ENCODE results near the gene PLEKHA6.

Gene PLEKHA6, protein sequence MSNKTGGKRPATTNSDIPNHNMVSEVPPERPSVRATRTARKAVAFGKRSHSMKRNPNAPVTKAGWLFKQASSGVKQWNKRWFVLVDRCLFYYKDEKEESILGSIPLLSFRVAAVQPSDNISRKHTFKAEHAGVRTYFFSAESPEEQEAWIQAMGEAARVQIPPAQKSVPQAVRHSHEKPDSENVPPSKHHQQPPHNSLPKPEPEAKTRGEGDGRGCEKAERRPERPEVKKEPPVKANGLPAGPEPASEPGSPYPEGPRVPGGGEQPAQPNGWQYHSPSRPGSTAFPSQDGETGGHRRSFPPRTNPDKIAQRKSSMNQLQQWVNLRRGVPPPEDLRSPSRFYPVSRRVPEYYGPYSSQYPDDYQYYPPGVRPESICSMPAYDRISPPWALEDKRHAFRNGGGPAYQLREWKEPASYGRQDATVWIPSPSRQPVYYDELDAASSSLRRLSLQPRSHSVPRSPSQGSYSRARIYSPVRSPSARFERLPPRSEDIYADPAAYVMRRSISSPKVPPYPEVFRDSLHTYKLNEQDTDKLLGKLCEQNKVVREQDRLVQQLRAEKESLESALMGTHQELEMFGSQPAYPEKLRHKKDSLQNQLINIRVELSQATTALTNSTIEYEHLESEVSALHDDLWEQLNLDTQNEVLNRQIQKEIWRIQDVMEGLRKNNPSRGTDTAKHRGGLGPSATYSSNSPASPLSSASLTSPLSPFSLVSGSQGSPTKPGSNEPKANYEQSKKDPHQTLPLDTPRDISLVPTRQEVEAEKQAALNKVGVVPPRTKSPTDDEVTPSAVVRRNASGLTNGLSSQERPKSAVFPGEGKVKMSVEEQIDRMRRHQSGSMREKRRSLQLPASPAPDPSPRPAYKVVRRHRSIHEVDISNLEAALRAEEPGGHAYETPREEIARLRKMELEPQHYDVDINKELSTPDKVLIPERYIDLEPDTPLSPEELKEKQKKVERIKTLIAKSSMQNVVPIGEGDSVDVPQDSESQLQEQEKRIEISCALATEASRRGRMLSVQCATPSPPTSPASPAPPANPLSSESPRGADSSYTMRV

GRCh38 chr1:204359474-204360255, at the start of gene PLEKHA6:
TSS of gene PLEKHA6 (minus strand) at chr1:204359929. CDS start at chr1:204273727, 86,202 bp downstream.
- no peak for DNase-seq

DNA sequence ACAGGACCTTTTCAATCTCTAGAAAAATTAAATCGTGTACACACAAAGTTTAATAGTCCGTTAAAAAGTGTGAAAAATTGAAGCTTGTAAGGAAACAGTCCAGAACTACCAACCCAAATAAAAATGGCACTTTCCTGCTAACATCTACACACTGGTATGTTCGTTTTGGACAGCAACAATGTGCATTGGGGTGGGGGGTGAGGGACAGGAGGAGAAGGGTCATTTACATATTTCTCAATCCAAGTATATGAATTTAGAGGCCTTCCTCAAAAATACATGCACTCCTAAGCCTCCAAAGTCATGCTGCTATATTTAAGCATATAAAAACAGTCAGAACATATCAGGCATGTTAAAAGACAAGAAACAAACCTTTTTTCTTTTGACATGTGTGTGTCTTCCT, 49.4 kb upstream of the PLEKHA6 start:
- no peak for DNase-seq

GRCh38 chr1:204408602-204409001, 48.9 kb upstream of the PLEKHA6 start:
- DNase-seq: no peak

DNA sequence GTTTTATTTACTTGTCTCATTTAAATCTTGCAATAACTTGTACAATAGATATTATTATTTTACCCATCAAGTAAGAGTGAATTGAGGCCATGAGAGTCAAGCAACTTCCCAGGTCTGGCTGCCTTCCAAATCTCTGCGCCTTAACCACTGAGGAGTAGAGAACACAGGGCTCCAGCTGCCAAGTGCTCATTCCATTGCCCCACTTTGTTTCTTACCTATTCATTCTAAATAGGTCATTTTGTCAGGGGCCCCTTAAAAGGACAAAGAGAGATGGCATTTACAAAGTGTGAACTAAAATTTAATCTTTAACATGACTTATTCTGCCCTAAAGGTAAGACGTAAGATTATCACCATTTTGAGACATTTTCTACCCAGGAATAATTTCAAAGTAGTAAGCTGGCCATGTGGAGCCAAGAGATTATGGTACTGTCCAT, 48.4 kb upstream of the PLEKHA6 start:
- no peak for DNase-seq

GRCh38 chr1:204407295-204407971, 47.7 kb upstream of the PLEKHA6 start:
- no peak for DNase-seq

DNA sequence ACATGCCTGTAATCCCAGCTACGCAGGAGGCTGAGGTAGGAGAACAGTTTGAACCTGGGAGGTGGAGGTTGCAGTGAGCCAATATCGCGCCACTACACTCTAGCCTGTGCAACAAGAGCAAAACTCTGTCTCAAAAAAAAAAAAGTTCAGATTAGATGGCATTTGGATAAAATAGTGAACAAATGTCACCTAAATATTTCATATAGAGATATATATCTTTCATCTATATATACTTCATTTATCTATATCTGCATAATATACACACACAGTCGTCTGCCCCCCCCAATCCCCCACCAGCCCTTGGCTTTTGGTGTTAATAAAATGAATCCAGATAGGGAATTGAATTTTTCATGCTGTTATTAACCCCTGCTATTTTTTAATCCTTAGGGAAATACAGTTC, 46.9 kb upstream of the PLEKHA6 start:
- no peak for DNase-seq

DNA sequence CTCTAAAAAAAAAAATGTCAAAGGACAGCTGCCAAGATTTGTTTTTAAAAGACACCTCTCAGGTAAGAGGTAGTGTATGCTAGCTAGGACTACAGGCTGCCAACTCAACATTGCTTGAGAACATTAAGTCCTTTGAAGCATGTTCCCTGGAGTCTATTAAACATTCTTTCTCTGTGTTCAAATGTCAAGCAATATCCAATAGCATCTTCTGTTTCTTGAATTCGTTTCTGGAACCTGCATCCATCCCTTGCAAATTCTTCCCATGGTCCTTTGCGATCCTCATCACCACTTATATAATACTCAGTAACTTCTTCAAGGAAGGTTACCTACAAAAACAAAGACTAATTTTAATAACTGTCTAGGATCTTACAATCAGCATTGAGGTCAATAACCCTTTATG, 46.3 kb upstream of the PLEKHA6 start:
- no peak for DNase-seq

- DNase-seq: no peak
Measured at GRCh38 chr1:204404629-204405028, 44.9 kb upstream of the PLEKHA6 start.

- DNase-seq: no peak
Measured at GRCh38 chr1:204402391-204402790, 42.7 kb upstream of the PLEKHA6 start.

DNA sequence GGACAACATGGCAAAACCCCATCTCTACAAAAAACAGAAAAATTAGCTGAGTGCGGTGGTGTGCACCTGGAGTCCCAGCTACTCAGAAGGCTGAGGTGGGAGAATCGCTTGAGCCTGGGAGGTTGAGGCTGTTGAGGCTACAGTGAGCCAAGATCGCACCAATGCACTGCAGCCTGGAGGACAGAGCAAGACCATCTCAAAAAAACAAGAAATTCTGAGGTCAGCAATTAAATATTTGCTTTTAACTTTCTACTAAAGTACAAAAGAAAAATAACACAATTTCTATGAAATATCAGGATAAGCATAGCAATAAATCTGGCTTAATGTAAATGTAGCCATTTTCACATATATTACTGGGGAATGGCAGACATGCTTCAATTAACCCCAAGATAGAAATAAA, 42.0 kb upstream of the PLEKHA6 start:
- DNase-seq: no peak

- DNase-seq: no peak
Measured at GRCh38 chr1:204400882-204401510, 41.3 kb upstream of the PLEKHA6 start.

- DNase-seq: peak; percentile 63
Measured at GRCh38 chr1:204398197-204399125, 38.7 kb upstream of the PLEKHA6 start.

GRCh38 chr1:204396015-204396583, 36.4 kb upstream of the PLEKHA6 start:
- no peak for DNase-seq

DNA sequence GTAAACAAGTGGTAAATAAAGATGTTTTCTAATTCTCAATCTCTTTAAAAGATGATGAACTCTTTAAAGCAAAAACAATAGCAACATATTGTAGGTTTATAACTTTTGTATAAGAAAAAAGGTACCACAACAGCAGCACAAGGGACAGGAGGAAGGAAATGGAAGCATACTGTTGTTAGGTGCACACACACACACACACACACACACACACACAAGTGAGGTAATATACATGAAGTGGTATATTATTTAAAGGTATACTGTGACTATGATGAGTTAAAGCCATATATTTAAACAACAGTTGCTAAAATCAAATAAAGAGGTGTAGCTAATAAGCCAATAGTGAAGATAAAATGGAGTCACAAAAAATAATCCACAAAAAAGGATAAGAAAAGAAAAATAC, 31.9 kb upstream of the PLEKHA6 start:
- DNase-seq: no peak

GRCh38 chr1:204390751-204391466, 31.2 kb upstream of the PLEKHA6 start:
- no peak for DNase-seq

- DNase-seq: no peak
Measured at GRCh38 chr1:204385727-204386126, 26.0 kb upstream of the PLEKHA6 start.

GRCh38 chr1:204384636-204385352, 25.1 kb upstream of the PLEKHA6 start:
- DNase-seq: no peak

GRCh38 chr1:204383163-204383904, 23.6 kb upstream of the PLEKHA6 start:
- DNase-seq: no peak
